Hypothalamus (tissue), 51 donors: Measurements from ENCODE around the gene TSEN34.

Source experiments
- DNase-seq, 51 donors: peaks; one replicate each; lab custom pipeline; 2025; lab: John Stamatoyannopoulos, UW

TSEN34 gene

DNA sequence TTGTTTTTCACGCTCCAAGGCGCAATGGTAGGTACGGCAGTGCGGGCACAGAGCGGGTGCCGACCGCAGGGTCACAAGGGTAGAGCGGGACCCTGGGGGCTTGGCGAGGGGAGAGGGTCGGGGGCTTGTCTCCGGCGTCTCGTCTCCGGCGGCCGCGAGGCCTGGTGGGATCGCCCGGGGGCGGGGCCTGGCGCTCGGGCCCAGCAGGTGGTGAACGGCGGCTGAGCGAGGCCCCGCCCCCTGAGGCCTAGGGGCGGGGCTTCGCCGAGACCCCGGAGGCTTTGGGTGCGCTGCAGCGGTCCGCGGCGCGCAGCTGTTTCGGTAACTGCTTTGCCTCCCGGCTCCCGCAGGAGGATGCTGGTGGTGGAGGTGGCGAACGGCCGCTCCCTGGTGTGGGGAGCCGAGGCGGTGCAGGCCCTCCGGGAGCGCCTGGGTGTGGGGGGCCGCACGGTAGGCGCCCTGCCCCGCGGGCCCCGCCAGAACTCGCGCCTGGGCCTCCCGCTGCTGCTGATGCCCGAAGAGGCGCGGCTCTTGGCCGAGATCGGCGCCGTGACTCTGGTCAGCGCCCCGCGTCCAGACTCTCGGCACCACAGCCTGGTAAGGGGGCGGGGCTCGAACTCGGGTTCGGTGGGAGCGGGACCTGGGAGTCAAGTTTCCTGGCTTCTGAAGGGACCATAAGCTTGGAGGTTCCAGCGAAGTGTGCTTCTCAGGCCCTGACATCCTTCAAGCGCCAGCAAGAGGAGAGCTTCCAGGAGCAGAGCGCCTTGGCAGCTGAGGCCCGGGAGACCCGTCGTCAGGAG is at the start of gene TSEN34:
TSS of gene TSEN34 (plus strand) at position 298 of the 800 bp plus-strand sequence. CDS start at position 355, 57 bp downstream.
- peak in 44 of 51 donors; percentile 39 to 98 (median 90) for DNase-seq

- no peak for DNase-seq
Observed at GRCh38 chr19:54141356-54141755, 49.8 kb upstream of the TSEN34 start.

DNA sequence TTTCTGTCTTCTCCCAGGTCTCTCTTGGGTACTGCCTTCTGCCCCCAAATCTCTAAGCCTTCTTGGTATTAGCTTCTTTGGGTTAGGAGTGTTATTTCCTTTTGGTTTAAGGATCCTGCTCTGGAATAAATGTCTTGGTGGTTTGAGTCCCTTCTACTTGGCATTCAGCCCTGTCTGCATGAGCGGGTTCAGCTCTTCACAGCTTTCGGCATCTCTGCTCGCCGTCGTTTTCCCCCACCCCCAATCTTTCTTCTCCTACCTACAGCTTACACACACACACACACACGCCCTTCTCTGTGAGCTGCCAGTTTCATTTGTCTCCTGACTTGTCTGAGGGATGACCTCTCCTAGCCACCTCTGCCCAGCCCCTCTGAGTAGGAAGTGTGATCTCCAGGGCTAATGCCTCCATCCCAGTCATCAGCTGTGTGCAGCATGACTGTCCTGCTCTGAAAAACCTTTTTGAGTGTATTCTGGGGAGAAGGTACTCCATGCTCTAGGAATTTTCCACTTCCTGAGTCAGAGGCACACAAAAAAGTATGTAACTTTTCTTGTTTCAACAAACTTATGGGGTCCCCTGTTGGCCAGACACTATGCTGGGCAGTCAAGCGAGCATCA is 48.8 kb upstream of the TSEN34 start:
- no peak for DNase-seq

GRCh38 chr19:54145541-54146158 is 45.5 kb upstream of the TSEN34 start:
- DNase-seq, result no peak

DNA sequence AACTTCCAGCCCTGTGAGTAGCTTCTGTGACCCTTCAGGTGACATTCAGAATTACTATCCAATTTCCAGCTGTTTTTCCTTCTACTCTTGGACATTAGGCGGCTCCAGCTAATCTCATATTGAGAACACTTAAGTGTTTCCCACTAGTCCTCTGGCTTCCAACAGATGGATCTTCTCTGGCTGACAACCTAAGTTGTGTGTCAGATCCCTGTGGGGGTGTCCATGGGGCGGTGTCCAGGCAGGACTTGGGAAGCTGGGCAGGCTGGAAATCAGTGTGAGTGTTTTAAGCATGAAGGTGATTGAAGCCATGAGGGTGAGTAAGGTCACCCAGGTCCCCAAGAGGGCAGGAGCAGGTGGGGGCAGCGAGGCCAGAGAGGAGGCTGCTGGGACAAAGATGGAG is 43.4 kb upstream of the TSEN34 start:
- no peak for DNase-seq

DNA sequence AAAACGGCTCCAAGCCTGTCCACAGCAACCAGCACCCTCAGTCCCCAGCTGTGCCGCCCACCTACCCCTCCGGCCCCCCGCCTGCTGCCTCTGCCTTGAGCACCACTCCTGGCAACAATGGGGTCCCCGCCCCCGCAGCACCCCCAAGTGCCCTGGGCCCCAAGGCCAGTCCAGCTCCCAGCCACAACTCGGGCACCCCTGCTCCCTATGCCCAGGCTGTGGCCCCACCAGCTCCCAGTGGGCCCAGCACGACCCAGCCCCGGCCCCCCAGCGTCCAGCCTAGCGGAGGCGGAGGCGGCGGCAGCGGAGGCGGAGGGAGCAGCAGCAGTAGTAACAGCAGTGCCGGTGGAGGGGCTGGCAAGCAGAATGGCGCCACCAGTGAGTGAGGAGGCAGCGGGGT is 43.0 kb upstream of the TSEN34 start:
- no peak for DNase-seq

GRCh38 chr19:54149021-54149812 is 41.9 kb upstream of the TSEN34 start:
- no peak for DNase-seq

DNA sequence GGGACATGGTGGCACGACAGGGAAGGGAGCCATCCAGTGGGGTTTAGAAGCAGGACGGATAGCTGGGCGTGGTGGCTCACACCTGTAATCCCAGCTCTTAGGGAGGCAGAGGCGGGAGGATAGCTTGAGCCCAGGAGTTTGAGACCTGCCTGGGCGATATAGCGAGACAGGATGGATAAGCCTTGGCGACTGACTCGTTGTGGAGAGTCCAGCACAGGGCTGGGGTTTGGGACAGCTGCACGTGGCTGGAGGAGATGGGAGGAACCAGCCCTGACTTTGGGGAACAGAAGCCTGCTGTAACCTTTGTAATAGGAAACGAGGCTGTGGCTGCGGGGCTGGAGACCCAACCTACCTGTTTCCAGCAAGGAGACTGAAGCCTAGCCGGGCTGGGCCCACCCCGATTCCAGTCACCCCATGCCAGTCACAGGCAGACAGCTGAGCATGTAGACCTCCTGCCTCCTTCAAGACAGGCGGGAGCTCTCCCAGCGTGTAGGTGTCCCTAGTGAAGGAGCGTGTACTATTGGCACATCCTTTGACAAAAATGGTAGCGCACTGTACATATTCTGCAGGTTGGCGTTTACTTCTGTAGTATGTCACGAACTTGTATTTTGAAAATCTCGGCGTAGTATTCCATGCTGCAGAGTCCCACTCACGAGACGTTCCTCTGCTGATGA is 39.6 kb upstream of the TSEN34 start:
- no peak for DNase-seq

- no peak for DNase-seq
Observed at GRCh38 chr19:54152267-54152666, 38.8 kb upstream of the TSEN34 start.

GRCh38 chr19:54152878-54153524 is 38.1 kb upstream of the TSEN34 start:
- DNase-seq, result no peak

- DNase-seq, result no peak
Observed at GRCh38 chr19:54153731-54154326, 37.3 kb upstream of the TSEN34 start.

DNA sequence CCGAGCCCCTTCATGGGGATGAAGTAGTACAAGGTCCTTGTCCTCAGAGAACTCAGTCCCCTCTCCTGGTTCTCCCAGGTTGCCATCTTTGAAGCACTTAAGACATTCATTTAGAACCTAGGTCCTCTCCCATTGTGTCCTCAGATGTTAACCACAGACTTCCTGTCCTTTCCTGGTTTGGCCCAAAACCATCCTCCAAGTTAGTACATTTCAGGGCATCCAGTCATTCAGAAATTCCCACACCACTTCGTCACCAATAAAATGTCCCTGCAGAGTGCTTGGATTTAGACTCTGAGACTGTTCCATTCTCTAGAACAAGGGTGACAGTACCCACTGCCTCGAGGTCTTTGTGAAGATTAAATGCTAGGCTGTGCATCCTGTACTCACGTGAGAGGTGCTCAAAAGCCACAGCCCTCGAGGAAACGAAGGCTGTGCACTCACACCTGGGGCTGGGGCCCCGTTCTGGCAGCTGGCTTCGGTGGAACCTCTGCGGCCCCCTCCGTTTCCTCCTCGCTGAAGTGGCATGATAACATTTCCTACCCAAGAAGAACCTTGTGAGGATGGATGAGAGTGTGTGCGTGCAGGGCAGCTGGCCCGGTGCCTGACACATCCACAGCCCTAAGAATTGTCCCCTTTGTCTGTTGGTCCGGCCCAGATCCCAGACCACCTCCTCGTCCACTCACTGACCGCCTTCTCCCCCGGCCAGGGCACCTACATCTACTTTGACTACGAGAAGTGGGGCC is 36.3 kb upstream of the TSEN34 start:
- DNase-seq, result no peak

DNA sequence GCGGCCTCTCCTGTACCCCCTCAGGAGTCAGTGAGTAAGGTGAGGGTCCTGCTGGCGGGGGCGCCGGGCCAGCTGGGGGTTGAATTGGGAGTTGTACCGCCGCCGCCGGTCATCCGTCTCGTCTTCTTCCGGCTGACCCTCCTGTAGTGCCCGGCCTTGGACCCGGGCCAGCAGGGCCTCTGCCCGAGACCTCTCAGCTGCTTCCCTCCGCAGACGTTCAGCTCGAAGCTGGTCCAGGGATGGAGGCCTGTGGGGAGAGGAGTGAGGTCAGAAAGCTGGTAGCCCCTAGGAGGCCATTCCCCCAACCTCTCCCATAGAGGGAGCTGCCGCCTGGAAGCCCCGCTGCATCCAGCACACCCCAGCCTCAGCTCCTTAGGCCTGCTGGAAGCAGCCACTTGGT is 35.4 kb upstream of the TSEN34 start:
- DNase-seq, result no peak

DNA sequence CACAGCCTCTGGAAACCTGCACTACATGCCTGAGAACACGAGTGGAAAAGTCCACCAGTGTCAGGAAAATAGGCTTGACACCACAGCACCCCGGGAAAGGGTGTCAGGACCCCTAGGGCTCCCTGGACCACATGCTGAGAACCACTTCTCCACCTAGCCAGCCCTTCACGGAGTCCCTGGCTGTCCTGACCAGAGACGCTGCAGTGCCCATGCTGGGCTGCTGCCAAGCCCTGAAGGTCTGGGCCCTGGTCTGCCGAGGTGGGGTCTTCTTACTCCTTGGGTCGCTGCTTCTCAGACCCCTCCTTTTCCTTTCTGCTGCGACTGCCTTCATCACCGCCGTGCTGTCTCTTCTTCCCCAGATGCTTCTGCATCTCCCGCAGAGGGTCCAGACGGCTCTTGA is 34.6 kb upstream of the TSEN34 start:
- DNase-seq, result no peak

GRCh38 chr19:54156953-54157352 is 34.2 kb upstream of the TSEN34 start:
- no peak for DNase-seq

GRCh38 chr19:54158812-54159351 is 32.2 kb upstream of the TSEN34 start:
- peak in 1 of 51 donors; percentile 20 for DNase-seq

GRCh38 chr19:54159352-54160181 is 31.5 kb upstream of the TSEN34 start, which contains the start of gene LENG1:
Gene LENG1 (minus strand): TSS chr19:54159721. CDS start chr19:54159695, 26 bp downstream.
- DNase-seq, result peak; percentile 90 to 100 (median 99)
